ENCODE data around the gene SLC35F5. TPM values are rescaled to one million over a fixed set of nuclear protein-coding genes. Genes with fewer than 3 reads are reported as not detected.

Gene SLC35F5
- total and polyA plus RNA-seq, 7 donors = 23.1 to 86.3 (median 48.9) TPM

DNA sequence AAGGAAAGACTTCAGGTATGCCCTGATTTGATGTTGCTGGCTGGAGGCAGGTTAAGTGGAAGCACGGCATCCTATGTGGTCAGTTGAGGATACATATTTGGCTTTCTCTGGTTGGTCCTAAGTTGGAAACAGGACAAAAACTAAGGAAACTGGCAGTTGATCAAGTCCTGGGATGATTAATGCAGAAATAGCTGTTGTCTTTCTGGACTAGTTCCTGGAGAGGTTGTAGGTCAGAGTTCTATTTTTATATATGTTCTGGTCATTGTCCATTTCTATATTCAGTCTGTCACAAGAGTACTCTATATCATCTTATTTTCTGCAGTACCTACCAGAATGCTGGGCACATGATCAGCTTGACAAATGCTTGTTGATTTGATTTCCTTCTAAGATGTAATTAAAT is 4.0 kb upstream of the SLC35F5 start:
- H3K4me3 ChIP-seq = no peak overlapping the region
- intact Hi-C loops (cut with DNase I) = no loop called here
- DNase-seq (no peak), ATAC-seq (peak; percentile 25 to 68 (median 54))
- H3K36me3 ChIP-seq (ENCODE audit: insufficient read depth in 1 of 2, low read depth in 1 of 2) = no peaks in the 10 kb centered on the region
- peak overlapping the region; percentile 70 for H3K27ac ChIP-seq
- H3K4me1 ChIP-seq = peaks cover 15% of the 10 kb centered on the region
- TF ChIP-seq, protein P1, sequence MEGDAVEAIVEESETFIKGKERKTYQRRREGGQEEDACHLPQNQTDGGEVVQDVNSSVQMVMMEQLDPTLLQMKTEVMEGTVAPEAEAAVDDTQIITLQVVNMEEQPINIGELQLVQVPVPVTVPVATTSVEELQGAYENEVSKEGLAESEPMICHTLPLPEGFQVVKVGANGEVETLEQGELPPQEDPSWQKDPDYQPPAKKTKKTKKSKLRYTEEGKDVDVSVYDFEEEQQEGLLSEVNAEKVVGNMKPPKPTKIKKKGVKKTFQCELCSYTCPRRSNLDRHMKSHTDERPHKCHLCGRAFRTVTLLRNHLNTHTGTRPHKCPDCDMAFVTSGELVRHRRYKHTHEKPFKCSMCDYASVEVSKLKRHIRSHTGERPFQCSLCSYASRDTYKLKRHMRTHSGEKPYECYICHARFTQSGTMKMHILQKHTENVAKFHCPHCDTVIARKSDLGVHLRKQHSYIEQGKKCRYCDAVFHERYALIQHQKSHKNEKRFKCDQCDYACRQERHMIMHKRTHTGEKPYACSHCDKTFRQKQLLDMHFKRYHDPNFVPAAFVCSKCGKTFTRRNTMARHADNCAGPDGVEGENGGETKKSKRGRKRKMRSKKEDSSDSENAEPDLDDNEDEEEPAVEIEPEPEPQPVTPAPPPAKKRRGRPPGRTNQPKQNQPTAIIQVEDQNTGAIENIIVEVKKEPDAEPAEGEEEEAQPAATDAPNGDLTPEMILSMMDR (IDR thresholded peaks at IDR 0.05) = no peak
- H3K27me3 ChIP-seq (ENCODE audit: insufficient read depth in 3 of 3, low read length in 2 of 3) = no peaks in the 10 kb centered on the region
- WGBS, 3 donors = 0 to 20% (median 3%) methylated on average over 1 of the region's 1 CpG
- no peaks in the 10 kb centered on the region for H3K9me3 ChIP-seq

DNA sequence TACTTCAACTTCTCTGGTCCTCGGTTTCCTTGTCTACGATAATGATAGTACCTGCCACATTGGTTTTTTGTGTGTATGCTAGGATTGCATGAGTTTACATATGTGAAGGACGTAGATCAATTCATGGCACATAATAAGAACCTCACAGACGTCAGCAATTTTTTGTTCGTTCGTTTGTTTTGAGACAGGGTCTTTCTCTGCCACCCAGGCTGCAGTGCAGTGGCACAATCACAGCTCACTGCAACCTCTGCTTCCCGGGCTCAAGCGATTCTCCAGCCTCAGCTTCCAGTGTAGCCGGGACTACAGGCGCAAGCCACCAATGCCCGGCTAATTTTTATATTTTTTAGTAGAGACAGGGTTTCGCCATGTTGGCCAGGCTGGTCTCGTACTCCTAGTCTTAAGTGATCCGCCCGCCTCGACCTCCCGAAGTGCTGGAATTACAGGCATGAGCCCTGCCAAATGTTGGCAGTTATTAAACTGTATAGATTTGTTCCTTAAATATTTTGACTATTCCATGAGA is 756 bp upstream of the SLC35F5 start:
- WGBS, 3 donors = 14 to 16% (median 14%) methylated on average over 17 of the region's 17 CpGs
- no peaks in the 10 kb centered on the region for H3K27me3 ChIP-seq (ENCODE audit: insufficient read depth in 3 of 3, low read length in 2 of 3)
- peak in 2 of 4 donors; percentile 8 to 11 for ATAC-seq
- H3K4me3 ChIP-seq = peak overlapping the region; percentile 84
- peaks cover 0 to 9% of the 10 kb centered on the region in 2 donors for H3K36me3 ChIP-seq (ENCODE audit: insufficient read depth in 1 of 2, low read depth in 1 of 2)
- intact Hi-C loops (cut with DNase I) = loop anchor here (5.0 to 10.0 kb wide), 3 partner anchors 60 to 188 kb away; partner anchors contain the start of gene ACTR3 (in 1 of the 2)
- H3K27ac ChIP-seq = peak overlapping the region; percentile 92
- TF ChIP-seq, protein P1 (IDR thresholded peaks at IDR 0.05) = no peak
- H3K4me1 ChIP-seq = peaks cover 24% of the 10 kb centered on the region
- no peaks in the 10 kb centered on the region for H3K9me3 ChIP-seq
- DNase-seq = no peak

DNA sequence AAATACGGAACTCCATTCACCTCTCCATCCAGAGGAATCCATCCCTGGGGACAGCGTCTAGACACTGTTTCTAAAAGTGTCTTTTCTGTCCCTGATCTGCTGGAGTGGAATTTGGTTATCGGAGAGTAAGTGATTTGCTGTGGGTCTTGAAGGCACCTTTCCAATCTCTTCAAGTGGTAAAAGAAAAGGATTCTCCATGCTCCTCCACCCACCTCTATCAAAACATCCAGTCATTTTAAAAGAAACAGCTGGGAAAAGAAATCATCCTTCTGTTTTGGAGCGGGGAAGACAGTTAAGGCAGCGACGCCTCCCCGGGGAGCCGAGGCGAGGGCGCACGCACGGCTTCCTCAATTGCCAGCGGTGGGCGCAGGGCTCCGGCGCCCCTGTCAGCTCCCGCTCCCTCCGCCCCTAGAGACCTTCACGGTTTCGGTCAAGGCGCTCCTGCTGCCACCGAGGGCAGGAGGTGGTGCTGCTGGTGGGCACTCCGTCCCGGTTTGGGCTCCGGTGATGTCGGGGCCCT is 547 bp downstream of the SLC35F5 start:
- ATAC-seq (peak; percentile 48 to 63 (median 52)), DNase-seq (no peak)
- intact Hi-C loops (cut with DNase I) = loop anchor here (1.0 to 10.0 kb wide), 4 partner anchors 61 to 189 kb away; partner anchors contain the start of gene ACTR3 (in 2 of the 2)
- H3K27me3 ChIP-seq (ENCODE audit: insufficient read depth in 3 of 3, low read length in 2 of 3) = no peaks in the 10 kb centered on the region
- 0 to 1% (median 0%) methylated on average over 23 to 26 of the region's 26 CpGs for WGBS, 3 donors
- peak overlapping the region; percentile 84 for H3K4me3 ChIP-seq
- peaks cover 19% of the 10 kb centered on the region for H3K4me1 ChIP-seq
- peaks cover 0 to 21% of the 10 kb centered on the region in 2 donors for H3K36me3 ChIP-seq (ENCODE audit: insufficient read depth in 1 of 2, low read depth in 1 of 2)
- H3K27ac ChIP-seq = peak overlapping the region; percentile 92
- TF ChIP-seq, protein P1 (IDR thresholded peaks at IDR 0.05) = no peak
- no peaks in the 10 kb centered on the region for H3K9me3 ChIP-seq

DNA sequence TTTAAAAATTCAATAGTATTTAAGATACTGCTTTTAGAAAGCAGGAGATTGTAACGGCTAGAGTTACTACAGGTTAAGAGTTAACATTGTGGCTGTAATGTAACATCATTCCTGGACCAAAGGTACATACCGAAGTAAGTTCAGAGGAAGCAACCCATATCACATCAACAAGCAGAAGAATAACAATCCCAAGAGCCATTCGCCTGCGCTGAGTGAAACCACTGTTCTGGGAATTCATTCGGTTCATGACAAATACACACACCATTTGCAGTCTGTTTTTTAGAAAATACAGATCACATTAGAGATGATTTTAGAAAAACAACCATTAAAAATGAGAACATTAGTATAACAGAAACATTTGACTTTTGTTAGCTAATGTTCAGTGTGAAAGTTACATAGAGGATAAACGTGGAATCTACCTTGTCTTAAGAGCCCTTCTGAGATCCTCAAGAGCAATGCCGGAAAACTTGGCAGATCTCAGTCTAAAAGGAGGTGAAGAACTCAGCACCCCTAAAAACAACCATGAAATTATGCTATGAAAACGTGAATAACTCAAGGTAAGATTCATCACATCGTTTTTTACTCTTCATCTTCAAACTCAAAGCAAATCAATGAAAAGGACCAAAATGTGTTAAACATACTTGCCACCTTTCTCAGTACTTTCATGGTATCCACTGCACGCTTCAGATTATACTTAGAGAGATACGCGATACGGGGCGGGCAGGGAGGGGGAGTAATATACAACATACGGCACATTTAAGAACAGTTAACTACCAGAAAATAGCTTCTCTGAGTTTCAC is 1.2 kb downstream of the SLC35F5 start:
- peak overlapping the region; percentile 92 for H3K27ac ChIP-seq
- ATAC-seq = no peak
- intact Hi-C loops (cut with DNase I) = loop anchor here (5.0 to 10.0 kb wide), 3 partner anchors 62 to 190 kb away; partner anchors contain the start of gene ACTR3 (in 1 of the 2)
- TF ChIP-seq, protein P1 (IDR thresholded peaks at IDR 0.05) = no peak
- H3K4me1 ChIP-seq = peaks cover 19% of the 10 kb centered on the region
- no peaks in the 10 kb centered on the region for H3K27me3 ChIP-seq (ENCODE audit: insufficient read depth in 3 of 3, low read length in 2 of 3)
- no peaks in the 10 kb centered on the region for H3K9me3 ChIP-seq
- H3K36me3 ChIP-seq (ENCODE audit: insufficient read depth in 1 of 2, low read depth in 1 of 2) = peaks cover 0 to 28% of the 10 kb centered on the region in 2 donors
- H3K4me3 ChIP-seq = peak overlapping the region; percentile 84
- WGBS, 3 donors = 7 to 8% (median 7%) methylated on average over 15 of the region's 15 CpGs
- DNase-seq = no peak

Data from psoas muscle (tissue), 8 donors.